AG20443 (cell line): ENCODE data around the gene MED13L.

Experiments
- DNase-seq: peaks from one replicate; pipeline ENCODE4 v3.0.0; 2012; ENCODE audit warnings: low spot score, mixed read lengths

Gene MED13L

GRCh38 chr12:115968211-115968610 is 309.3 kb downstream of the MED13L start:
- no peak for DNase-seq

GRCh38 chr12:115966376-115966775 is 311.1 kb downstream of the MED13L start:
- DNase-seq, result no peak

GRCh38 chr12:115964626-115965025 is 312.9 kb downstream of the MED13L start:
- DNase-seq, result no peak

- DNase-seq, result no peak
These were observed 313.3 kb downstream of the MED13L start for GRCh38 chr12:115964214-115964613.

GRCh38 chr12:115962216-115962615 is 315.3 kb downstream of the MED13L start:
- no peak for DNase-seq

GRCh38 chr12:115960868-115961802 is 316.4 kb downstream of the MED13L start:
- no peak for DNase-seq

- no peak for DNase-seq
These were observed 319.7 kb downstream of the MED13L start for GRCh38 chr12:115957686-115958290.

- no peak for DNase-seq
These were observed 320.8 kb downstream of the MED13L start for GRCh38 chr12:115956659-115957058.

GRCh38 chr12:115956236-115956635 is 321.3 kb downstream of the MED13L start:
- DNase-seq, result no peak

- no peak for DNase-seq
These were observed 324.0 kb downstream of the MED13L start for GRCh38 chr12:115953450-115953849.

GRCh38 chr12:115953031-115953430 is 324.5 kb downstream of the MED13L start:
- no peak for DNase-seq

GRCh38 chr12:115950959-115951358 is 326.5 kb downstream of the MED13L start:
- DNase-seq, result no peak

- DNase-seq, result no peak
These were observed 327.8 kb downstream of the MED13L start for GRCh38 chr12:115949675-115950074.

- no peak for DNase-seq
These were observed 329.8 kb downstream of the MED13L start for GRCh38 chr12:115947696-115948062.

GRCh38 chr12:115946867-115947695 is 330.4 kb downstream of the MED13L start:
- no peak for DNase-seq

- DNase-seq, result no peak
These were observed 331.4 kb downstream of the MED13L start for GRCh38 chr12:115946092-115946491.

- no peak for DNase-seq
These were observed 332.0 kb downstream of the MED13L start for GRCh38 chr12:115945491-115945885.

GRCh38 chr12:115944837-115945490 is 332.5 kb downstream of the MED13L start:
- DNase-seq, result no peak

- no peak for DNase-seq
These were observed 333.1 kb downstream of the MED13L start for GRCh38 chr12:115944392-115944742.

GRCh38 chr12:115943630-115944391 is 333.7 kb downstream of the MED13L start:
- no peak for DNase-seq

GRCh38 chr12:115943310-115943629 is 334.2 kb downstream of the MED13L start:
- DNase-seq, result no peak

- no peak for DNase-seq
These were observed 335.1 kb downstream of the MED13L start for GRCh38 chr12:115942346-115942745.
